Heart right ventricle (tissue), 16 donors: ENCODE results near the gene RARRES2. TPM values are rescaled to one million over a fixed set of nuclear protein-coding genes. Genes with fewer than 3 reads are reported as not detected.
A peak's percentile ranks its signal among the peaks of the same experiment; 100 is the strongest.

ENCODE experiments used
- ATAC-seq, 8 donors: fragments of 200-7000 bp; cut with Tn5 transposase; one replicate each; pipeline ENCODE4 v1.9.1; 2020; ENCODE audit warnings: mild to moderate bottlenecking in 8 of 8, moderate library complexity in 8 of 8, moderate number of reproducible peaks in 1 of 8
- DNase-seq, 2 donors: peaks; one replicate each; pipeline ENCODE4 v3.0.0-alpha.2; 2020
- H3K27ac ChIP-seq, 10 donors: fragments of 200-600 bp; sonication (generic) in 2 of 10; one replicate each; pipeline versions ENCODE4 v1.5.0 to v1.8.0; 2020 to 2022; ENCODE audit warnings: mild to moderate bottlenecking in 3 of 10
- H3K27me3 ChIP-seq, 7 donors: fragments of 200-600 bp; one replicate each; pipeline ENCODE4 v1.8.0; 2021 to 2022; ENCODE audit warnings: mild to moderate bottlenecking in 2 of 7
- H3K36me3 ChIP-seq, 9 donors: fragments of 200-600 bp; sonication (generic) in 1 of 9; one replicate each; pipeline versions ENCODE4 v1.5.0 to v1.8.0; 2020 to 2022; ENCODE audit warnings: mild to moderate bottlenecking in 2 of 9
- H3K4me1 ChIP-seq, 9 donors: fragments of 200-600 bp; sonication (generic) in 1 of 9; one replicate each; pipeline versions ENCODE4 v1.5.0 to v1.8.0; 2020 to 2022; ENCODE audit warnings: mild to moderate bottlenecking in 4 of 9
- H3K4me3 ChIP-seq, 10 donors: fragments of 200-600 bp; sonication (generic) in 2 of 10; one replicate each; pipeline versions ENCODE4 v1.5.0 to v1.8.0; 2020 to 2022; ENCODE audit warnings: mild to moderate bottlenecking in 7 of 10, moderate library complexity in 2 of 10
- H3K9me3 ChIP-seq, 11 donors: fragments of 200-600 bp in 10 of 11; sonication (generic) in 2 of 11; one replicate each; pipeline versions ENCODE4 v1.5.0 to v1.8.0; 2013 to 2022; ENCODE audit warnings: mild to moderate bottlenecking in 2 of 11, control low read depth in 1 of 11, moderate library complexity in 1 of 11
- WGBS, 2 donors: extraction: QIAGEN DNeasy Blood & Tissue Kit; methylation state at CpG; one replicate each; pipeline ENCODE4 v1.1.7; 2013; ENCODE audit warnings: inconsistent platforms in 1 of 2; 5-methylcytosine and 5-hydroxymethylcytosine counted together
- intact Hi-C, 10 donors: fragments of 100-400 bp; cut with DNase I; formaldehyde crosslinking; loops; one replicate each; pipeline versions ENCODE4 v1.11.1 to v1.14.2; 2022
- polyA plus RNA-seq, 2 donors: library from polyadenylated mRNA; stranded (reverse); fragments of 200-250 nt; gene quantifications; one replicate each; pipeline ENCODE4 v1.2.3, GENCODE V29; 2013
- total RNA-seq, 10 donors: library from RNA; stranded (reverse); fragmentation: NEBNext Ultra II Directional in 3 of 10; extraction: Animal tissue kit (Norgen Biotek cat#: 25700) in 3 of 10; gene quantifications; one replicate each; pipeline versions ENCODE4 v1.2.1 to v1.2.4, GENCODE V29; 2021 to 2023
- TF ChIP-seq, protein P1 (sequence below), 9 donors: fragments of 200-600 bp; sonication (generic) in 2 of 9; IDR thresholded peaks; one replicate each; pipeline versions ENCODE4 v1.5.0 to v1.8.0; 2021 to 2022; ENCODE audit warnings: antibody characterized with exemption in 9 of 9, mild to moderate bottlenecking in 5 of 9, moderate library complexity in 1 of 9
- donor health status: Arrhythmogenic right ventricular cardiomyopathy.
- donor health status: ischemic (EF 13 %, LVEDD 7.1; RV severe dilation, severe dysfunction).
- donor health status: healthy with polysubstance abuse.
- donor health status: DM: no; HTN: yes; CAD: no.
- donor health status: DM: no; HTN: no; CAD: no.
- donor health status: ischemic (EF 25% LVEDD 6.9; RV normal size, moderate dysfunction).
- donor health status: ischemic (EF 25% LVEDD 5.7; RV mildly dilated, moderate dysfunction).
- donor health status: healthy.
- donor health status: DM: yes; HTN: yes; CAD: no.
- donor health status: Ischemic cardiomyopathy.
- donor health status: ischemic (EF 35%, LVEDD 5.7; RV mildly dilated, moderate dysfunction).
- donor health status: nonischemic (EF 11% LVEDD 7.7; RV severe dilation, severe dysfunction).
- donor health status: DM: yes; HTN: yes; CAD: no.
- donor health status: PGD.
- donor health status: ischemic (EF 29% LVEDD 5.4; RV normal size, mild dysfunction).
- donor health status: nonischemic (EF 23%, LVEDD 6.1; RV moderate dilation, normal function).

Gene RARRES2
- total and polyA plus RNA-seq, 12 donors = 6.7 to 33.0 (median 18.4) TPM

- Histone ChIP-seq H3K36me3 (no peaks in the 10 kb centered on the region), H3K4me3 (no peak overlapping the region), H3K9me3 (no peaks in the 10 kb centered on the region), H3K27me3 (no peaks in the 10 kb centered on the region), H3K27ac (peak overlapping the region in 1 of 10 donors; percentile 32), H3K4me1 (peaks cover 0 to 36% (median 9%) of the 10 kb centered on the region in 9 donors)
- no peak for DNase-seq
- WGBS, 2 donors = 83% methylated on average over 5 of the region's 5 CpGs
- intact Hi-C loops = loop anchor here in 3 of 10 donors (2.0 to 10.0 kb wide), 3 partner anchors 48 to 391 kb away; no protein-coding TSS in a partner anchor
- TF ChIP-seq, protein P1, sequence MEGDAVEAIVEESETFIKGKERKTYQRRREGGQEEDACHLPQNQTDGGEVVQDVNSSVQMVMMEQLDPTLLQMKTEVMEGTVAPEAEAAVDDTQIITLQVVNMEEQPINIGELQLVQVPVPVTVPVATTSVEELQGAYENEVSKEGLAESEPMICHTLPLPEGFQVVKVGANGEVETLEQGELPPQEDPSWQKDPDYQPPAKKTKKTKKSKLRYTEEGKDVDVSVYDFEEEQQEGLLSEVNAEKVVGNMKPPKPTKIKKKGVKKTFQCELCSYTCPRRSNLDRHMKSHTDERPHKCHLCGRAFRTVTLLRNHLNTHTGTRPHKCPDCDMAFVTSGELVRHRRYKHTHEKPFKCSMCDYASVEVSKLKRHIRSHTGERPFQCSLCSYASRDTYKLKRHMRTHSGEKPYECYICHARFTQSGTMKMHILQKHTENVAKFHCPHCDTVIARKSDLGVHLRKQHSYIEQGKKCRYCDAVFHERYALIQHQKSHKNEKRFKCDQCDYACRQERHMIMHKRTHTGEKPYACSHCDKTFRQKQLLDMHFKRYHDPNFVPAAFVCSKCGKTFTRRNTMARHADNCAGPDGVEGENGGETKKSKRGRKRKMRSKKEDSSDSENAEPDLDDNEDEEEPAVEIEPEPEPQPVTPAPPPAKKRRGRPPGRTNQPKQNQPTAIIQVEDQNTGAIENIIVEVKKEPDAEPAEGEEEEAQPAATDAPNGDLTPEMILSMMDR (IDR thresholded peaks at IDR 0.05) = no peak
- no peak for ATAC-seq
These were observed 22.4 kb upstream of the RARRES2 start for GRCh38 chr7:150363872-150364271.

GRCh38 chr7:150363370-150363769 is 21.9 kb upstream of the RARRES2 start:
- Histone ChIP-seq H3K27me3 (no peaks in the 10 kb centered on the region), H3K27ac (no peak overlapping the region), H3K4me3 (no peak overlapping the region), H3K36me3 (no peaks in the 10 kb centered on the region), H3K9me3 (no peaks in the 10 kb centered on the region), H3K4me1 (peaks cover 0 to 36% (median 9%) of the 10 kb centered on the region in 9 donors)
- WGBS, 2 donors = 89 to 95% methylated on average over 4 of the region's 4 CpGs
- DNase-seq = no peak
- TF ChIP-seq, protein P1 (IDR thresholded peaks at IDR 0.05) = no peak
- ATAC-seq = no peak
- intact Hi-C loops = loop anchor here in 3 of 10 donors (2.0 to 10.0 kb wide), 3 partner anchors 49 to 391 kb away; no protein-coding TSS in a partner anchor

DNA sequence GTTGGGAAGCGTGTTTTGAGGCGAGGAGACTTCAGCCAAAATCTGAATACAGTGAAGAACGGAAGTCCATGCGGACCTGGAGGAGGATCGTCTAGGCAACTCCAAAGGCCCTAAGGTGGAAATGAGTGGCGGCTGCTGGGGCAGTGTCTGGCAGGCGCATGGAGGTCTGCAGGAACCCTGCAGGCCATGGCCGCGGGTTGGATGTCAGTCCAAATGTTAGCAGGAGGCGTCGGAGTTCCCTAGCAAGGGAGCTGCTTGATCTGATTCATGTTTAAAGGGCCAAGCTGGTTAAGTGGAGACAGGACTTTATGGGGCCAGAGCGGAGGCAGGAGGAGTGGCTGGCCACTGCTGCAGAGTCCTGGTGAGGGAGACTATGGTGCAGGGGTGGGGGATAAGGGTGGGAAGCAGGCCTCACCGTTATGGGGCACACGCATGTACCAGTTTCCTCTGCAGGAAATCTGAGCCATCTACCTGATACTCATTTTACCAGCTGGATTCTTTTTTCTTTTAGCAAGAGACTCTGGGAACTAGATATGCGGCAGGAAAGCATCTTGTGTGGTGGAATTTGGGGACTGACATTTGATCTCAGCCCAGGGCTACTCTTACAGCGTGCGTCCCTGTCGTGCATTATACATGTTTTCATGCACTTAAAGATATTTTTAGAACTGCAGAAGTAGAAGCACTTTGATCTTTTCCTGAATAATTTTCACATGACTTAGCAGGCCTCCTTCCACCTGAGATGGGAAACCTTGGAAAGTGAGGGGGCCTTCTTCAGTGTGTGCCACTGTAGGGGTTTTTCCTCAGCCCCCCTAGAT is 20.6 kb upstream of the RARRES2 start:
- Histone ChIP-seq H3K4me1 (peaks cover 0 to 36% (median 3%) of the 10 kb centered on the region in 9 donors), H3K9me3 (no peaks in the 10 kb centered on the region), H3K27me3 (no peaks in the 10 kb centered on the region), H3K36me3 (no peaks in the 10 kb centered on the region), H3K4me3 (no peak overlapping the region), H3K27ac (no peak overlapping the region)
- intact Hi-C loops = loop anchor here in 3 of 10 donors (2.0 to 10.0 kb wide), 3 partner anchors 50 to 393 kb away; no protein-coding TSS in a partner anchor
- 61 to 64% methylated on average over 18 of the region's 18 CpGs for WGBS, 2 donors
- DNase-seq (no peak), ATAC-seq (peak in 2 of 8 donors; percentile 16 to 41)
- TF ChIP-seq, protein P1 (IDR thresholded peaks at IDR 0.05) = no peak

DNA sequence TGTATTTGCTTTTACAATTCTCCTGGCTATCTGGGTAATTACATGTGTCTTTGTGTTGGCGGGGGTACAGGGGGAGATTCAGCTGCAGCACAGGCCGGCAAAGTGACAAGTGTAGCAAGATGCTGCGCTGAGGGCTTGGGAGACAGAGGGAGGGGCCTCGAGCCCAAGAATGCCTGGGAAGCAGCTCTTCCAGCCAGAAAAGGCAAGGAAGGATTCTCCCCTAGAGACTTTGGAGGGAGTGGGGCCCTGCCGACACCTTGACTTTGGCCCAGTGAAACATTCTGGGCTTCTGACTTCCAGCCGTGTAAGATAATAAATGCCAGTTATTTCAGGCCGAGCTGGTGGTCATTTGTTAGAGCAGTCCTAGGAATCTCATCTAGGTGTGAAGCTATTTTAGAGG is 20.0 kb upstream of the RARRES2 start:
- H3K36me3 ChIP-seq = no peaks in the 10 kb centered on the region
- WGBS, 2 donors = 49 to 51% methylated on average over 7 of the region's 7 CpGs
- TF ChIP-seq, protein P1 (IDR thresholded peaks at IDR 0.05) = no peak
- peaks cover 0 to 36% (median 3%) of the 10 kb centered on the region in 9 donors for H3K4me1 ChIP-seq
- H3K27ac ChIP-seq = no peak overlapping the region
- intact Hi-C loops = loop anchor here in 2 of 10 donors (5.0 to 10.0 kb wide), 2 partner anchors 51 to 393 kb away; no protein-coding TSS in a partner anchor
- H3K27me3 ChIP-seq = no peaks in the 10 kb centered on the region
- no peak overlapping the region for H3K4me3 ChIP-seq
- no peaks in the 10 kb centered on the region for H3K9me3 ChIP-seq
- ATAC-seq (peak in 2 of 8 donors; percentile 21 to 25), DNase-seq (no peak)
